Skin of body (tissue), 2 donors: Measurements from ENCODE around the gene PRDM11. TPM values are rescaled to one million over a fixed set of nuclear protein-coding genes. Genes with fewer than 3 reads are reported as not detected.

Experiments used
- DNase-seq: peaks from one replicate; lab custom pipeline; 2025; lab: John Stamatoyannopoulos, UW
- total RNA-seq: library from RNA; depleted of rRNA; stranded (reverse); fragments of >200 nt; gene quantifications from one replicate; pipeline ENCODE4 v1.2.3, GENCODE V29; 2014

PRDM11 gene
- total RNA-seq, 1 donor from 2014 or later = 11.0 TPM

- DNase-seq = no peak
These were observed 11.1 kb downstream of the PRDM11 start for GRCh38 chr11:45157247-45158209.

GRCh38 chr11:45158210-45158731 is 11.8 kb downstream of the PRDM11 start:
- no peak for DNase-seq

GRCh38 chr11:45158891-45159605 is 12.6 kb downstream of the PRDM11 start:
- no peak for DNase-seq

GRCh38 chr11:45159781-45160365 is 13.4 kb downstream of the PRDM11 start:
- no peak for DNase-seq

GRCh38 chr11:45161252-45162063 is 15.0 kb downstream of the PRDM11 start:
- DNase-seq = no peak

GRCh38 chr11:45162064-45162375 is 15.6 kb downstream of the PRDM11 start:
- no peak for DNase-seq

GRCh38 chr11:45162916-45163879 is 16.8 kb downstream of the PRDM11 start:
- no peak for DNase-seq

GRCh38 chr11:45163956-45164575 is 17.6 kb downstream of the PRDM11 start:
- DNase-seq = no peak

GRCh38 chr11:45165386-45165785 is 18.9 kb downstream of the PRDM11 start:
- DNase-seq = no peak

- no peak for DNase-seq
These were observed 19.6 kb downstream of the PRDM11 start for GRCh38 chr11:45165806-45166603.

GRCh38 chr11:45166604-45166897 is 20.1 kb downstream of the PRDM11 start:
- DNase-seq = no peak

GRCh38 chr11:45167283-45167682 is 20.8 kb downstream of the PRDM11 start:
- no peak for DNase-seq

- DNase-seq = no peak
These were observed 22.1 kb downstream of the PRDM11 start for GRCh38 chr11:45168366-45169130.

- DNase-seq = no peak
These were observed 23.1 kb downstream of the PRDM11 start for GRCh38 chr11:45169310-45170072.

- no peak for DNase-seq
These were observed 24.0 kb downstream of the PRDM11 start for GRCh38 chr11:45170484-45170883.

- DNase-seq = no peak
These were observed 25.1 kb downstream of the PRDM11 start for GRCh38 chr11:45171550-45171949.

GRCh38 chr11:45173064-45173463 is 26.6 kb downstream of the PRDM11 start:
- DNase-seq = no peak
